HG03175 (cell line): ENCODE data around the gene CIB4.

Experiments used
- ATAC-seq: cut with Tn5 transposase; IDR thresholded peaks from one replicate; pipeline ENCODE4 v1.9.1; 2021; ENCODE audit warnings: mild to moderate bottlenecking, moderate library complexity; ENCODE audit not compliant: unreplicated experiment

CIB4 gene

DNA sequence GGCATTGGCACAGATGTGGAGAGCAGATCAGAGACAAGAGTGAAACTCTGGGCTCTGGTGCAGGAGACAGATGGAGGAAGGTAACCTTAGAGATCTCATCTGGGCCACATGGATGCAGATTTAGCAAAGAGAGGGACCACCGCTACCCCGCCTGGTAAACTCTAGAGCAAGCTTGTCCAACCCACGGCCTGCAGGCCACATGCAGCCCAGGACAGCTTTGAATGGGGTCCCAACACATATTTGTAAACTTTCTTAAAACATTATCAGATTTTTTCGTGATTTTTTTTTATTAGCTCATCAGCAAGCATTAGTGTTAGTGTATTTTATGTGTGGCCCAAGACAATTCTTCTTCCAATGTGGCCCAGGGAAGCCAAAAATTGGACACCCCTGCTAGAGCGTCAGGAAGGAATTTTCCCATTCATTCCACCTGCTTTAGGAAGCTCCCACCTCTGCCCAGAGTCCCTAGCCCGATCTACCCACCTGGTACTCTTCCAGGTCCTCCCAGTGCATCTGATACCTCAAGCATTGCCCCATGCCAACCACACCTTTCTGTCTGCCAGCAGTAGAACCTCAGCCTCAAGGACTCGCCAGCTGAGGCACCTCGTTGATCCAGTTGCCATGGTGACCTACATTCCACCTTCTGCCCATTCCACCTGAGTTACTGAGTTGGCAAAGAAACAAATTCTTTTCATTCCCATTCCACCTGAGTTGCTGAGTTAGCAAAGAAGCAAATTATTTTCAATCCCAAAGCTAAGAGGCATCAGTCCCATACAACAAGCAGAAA is at the start of gene CIB4:
Gene CIB4, minus strand, starts transcription at position 586 of the 784 bp plus-strand sequence. Its CDS starts 52 bp downstream, at position 534.
- ATAC-seq, result no peak

DNA sequence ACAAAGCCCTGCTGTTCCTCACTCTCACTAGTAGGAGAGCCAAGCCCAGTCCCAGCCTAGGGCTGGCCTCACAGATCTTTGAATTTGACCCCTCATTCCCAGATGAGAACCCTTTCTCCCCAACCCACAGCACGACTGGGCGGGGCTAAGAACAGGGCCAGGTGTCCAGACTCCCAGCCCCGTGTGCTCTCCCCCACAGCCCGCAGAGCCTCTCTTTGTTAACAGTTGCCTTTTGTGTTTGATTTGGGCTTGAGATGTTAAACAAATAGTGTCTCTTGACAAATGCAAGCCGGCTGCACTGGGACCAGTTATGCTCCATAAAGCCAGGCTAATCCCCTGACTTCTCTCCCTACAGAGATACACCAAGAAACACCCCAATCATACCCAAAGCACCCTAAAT is 46.6 kb upstream of the CIB4 start:
- ATAC-seq, result no peak

DNA sequence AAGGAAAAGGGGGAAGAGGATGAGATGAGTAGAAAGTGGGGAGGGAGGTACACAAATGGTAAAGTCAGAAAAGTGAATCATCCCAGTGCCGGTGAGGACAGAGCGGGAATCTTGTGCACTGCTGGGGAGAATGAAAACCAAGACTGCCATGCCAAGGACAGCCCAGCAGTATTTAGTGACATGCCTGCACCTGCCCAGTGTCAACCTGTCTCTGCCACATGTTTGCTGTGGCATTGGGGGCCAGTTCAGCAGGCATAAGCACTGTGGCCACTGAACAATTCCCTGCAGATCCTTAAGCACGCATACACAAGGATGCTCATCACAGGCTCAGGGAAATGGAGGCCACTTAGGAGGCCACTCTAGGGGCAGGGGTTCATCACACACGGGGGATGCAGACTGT is 46.2 kb upstream of the CIB4 start:
- ATAC-seq, result no peak

DNA sequence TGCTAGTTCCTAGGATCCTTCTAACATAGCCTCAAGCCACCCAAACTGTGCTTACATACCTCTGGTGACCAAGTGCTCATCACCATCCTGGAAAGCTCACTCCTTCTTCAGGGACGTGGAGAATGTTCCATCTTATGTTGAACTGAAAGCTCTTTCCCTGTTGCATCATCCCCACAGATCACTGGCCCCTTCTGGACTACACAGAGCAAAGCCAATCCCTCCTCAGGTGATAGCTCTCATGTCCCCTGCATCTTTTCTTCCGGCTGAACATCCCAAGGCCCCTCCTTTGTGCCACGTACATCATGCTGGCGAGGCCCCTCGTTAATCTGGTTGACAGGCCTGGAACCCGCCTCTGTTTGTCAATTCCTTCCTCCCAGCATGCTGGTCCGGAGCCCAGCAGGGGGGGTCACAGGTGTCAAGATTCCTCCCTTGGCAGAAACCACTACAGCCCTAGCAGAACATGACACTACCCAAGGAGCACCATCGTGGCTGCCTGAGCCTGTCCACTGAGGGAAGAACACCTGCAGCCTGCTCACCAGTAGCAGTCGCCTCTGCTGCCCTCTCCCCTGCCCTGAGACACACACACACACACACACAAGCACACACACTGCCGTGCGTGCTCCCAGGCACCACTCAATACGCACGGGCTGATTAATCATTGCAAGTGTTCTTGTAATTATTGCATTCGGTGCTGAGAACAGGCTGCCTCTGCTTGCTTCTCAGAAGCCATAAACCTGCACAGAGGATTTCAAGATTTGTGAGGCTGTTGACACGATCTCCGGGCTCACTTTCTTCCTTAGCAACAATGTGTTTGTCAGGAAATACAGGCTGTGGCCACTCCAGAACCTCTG is 45.0 kb upstream of the CIB4 start:
- ATAC-seq, result no peak

DNA sequence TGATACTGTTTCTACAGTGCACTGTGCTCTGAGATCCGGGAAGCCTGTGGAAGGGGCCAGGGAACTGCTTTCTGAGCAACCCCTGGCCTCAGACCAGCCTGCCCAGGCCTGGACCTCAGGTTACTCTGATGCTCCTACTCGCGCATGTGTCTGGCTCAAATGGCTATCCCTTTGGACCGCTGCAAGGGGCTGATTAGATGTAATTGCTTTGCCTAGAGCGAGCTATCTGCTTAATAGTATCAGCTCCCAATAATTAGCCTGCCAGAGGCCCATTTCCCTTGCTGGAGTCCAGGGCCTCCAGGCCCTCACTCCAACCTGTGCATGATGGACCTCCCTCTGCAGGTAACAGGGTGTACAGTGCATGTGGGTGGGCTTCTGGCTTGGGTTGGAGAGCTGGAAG is 44.2 kb upstream of the CIB4 start:
- no peak for ATAC-seq

DNA sequence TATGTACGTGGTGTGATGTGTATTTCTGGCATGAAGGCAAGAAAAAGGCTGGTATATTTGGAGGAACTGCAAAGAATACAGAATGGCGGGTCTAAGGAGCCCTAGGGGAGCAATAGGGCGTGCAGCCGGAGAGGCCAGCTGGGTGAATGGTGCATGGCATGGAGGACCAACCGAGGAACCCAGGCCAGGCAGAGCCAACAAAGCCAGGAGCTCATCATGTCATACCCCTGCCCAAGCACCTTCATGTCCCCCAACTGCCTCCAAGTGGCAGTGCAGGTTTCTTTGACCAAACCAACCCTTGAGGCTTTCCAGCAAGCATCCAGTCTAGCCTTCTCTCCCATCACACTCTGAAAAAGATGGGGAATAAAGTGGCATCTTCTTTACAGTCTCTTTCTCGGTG is 42.4 kb upstream of the CIB4 start:
- no peak for ATAC-seq

DNA sequence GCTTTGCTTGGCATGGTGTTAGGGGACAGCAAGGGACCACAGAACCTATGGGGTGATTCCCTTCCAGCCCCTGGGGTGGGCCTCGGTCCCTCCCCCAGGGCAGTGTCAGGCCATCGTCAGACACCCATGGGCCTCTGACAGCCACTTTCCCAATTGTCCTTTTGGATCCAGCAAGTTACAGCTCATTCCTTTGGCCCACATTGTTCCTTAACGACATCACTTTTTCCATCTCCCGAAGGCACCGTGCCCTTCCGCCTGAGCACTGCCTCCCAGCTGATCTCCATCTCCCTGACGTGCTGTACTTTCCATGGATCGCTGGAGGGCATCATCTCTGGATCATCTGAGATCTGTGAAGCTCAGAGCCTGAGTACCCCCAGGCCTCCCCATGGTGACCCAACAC is 41.0 kb upstream of the CIB4 start:
- ATAC-seq, result no peak

DNA sequence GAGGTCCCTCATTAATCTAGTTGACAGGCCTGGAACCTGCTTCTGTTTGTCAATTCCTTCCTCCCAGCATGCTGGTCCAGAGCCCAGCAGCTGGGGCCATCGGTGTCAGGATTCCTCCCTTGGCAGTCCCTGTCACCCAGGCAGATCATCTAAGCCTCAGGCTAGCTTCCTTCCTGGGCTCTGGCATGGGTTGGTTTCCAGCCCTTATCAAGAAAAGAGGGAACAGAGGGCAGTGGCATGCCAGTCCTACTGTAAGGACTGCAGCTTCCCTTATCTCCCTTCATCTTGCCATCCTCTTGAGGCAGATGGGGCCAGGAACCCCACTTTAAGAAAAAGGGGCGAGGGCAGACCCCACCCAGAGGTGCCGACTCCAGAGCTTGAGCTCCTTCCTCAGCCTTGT is 40.5 kb upstream of the CIB4 start:
- ATAC-seq, result no peak

DNA sequence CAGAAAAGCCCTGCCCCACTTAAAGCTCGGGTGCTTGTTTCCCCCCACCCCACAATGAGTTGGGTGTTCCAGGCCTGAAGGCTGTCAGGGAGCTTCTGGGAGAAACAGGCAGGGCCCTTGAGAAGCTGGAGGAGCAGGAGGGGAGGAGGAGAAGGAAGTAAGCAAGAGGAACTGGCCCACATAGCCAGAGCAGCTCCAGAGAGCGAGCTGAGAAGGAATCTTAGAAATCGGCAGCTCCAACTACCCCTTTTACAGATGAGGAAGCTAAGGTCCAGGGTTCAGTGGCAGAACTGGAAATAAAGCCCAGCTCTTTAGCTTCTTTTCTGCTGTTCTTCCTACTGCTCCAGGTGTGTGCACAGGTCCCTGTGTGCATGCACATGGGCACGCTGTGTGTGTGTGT is 38.7 kb upstream of the CIB4 start:
- ATAC-seq, result no peak

DNA sequence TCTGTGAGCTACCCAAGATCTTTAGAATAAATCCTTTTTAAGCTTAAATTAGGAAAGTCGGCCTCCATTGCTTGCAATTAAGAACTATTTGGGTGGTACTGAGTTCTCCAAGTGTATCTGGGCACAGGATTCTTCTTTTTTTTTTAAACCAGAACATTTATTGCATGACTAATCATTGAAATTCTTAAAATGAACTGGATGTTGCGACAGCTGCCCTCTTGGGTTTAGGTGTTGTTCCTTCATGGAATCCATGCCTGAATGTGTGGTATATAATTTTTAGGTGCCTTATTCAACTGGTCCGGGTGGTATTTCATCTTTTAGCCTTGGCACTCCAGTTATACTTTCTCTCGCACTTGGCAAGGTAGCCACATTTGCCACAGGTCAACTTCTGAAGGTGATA is 36.9 kb upstream of the CIB4 start:
- no peak for ATAC-seq

DNA sequence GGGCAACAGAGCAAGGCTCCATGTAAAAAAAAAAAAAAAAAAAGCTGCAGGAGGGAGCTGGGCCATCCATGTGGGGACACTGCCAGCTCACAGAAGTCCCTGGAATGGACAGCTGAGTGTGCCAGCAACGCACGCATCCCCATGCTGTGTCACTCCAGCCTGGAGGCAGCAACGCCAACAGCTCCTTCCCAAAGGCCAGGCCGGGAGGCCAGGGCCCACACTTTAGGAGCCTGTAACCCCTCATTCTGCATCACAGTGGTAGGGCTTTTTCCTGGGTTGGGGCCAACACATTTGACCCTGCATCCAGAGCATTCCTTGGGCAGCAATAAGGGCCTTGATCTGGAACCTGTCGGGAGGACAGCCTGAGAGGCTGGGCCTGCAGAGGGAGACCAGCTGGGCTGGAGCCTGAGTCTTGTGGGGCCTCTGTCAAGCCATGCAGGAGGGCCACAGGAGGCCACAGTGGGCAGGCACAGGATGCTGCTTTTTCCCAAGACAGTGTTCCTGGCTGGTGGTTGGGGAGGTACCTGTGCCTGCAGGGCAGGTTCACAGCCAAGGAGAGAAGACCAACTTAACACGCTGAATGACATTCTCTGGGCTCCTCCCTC is 34.6 kb upstream of the CIB4 start:
- ATAC-seq, result no peak

DNA sequence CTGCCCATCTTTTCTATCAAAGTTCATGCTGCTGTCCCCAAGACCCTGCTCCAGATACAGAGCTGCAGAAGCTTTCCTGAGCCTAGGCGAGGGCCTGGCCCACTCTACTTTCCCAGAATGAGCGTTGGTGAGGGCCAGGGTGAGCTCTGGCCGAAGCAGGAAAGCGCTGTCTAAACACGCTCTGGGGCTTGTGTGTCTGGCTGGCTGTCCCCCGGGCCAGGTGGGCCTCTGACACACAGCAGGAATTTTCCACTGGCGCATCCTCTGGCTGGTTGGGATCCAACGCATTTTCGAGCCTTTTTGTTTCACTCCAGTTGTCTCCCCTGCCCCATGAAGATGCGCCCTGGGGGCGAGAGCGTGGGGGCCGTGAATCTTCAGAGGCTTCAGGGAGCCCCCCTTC is 33.6 kb upstream of the CIB4 start:
- no peak for ATAC-seq

DNA sequence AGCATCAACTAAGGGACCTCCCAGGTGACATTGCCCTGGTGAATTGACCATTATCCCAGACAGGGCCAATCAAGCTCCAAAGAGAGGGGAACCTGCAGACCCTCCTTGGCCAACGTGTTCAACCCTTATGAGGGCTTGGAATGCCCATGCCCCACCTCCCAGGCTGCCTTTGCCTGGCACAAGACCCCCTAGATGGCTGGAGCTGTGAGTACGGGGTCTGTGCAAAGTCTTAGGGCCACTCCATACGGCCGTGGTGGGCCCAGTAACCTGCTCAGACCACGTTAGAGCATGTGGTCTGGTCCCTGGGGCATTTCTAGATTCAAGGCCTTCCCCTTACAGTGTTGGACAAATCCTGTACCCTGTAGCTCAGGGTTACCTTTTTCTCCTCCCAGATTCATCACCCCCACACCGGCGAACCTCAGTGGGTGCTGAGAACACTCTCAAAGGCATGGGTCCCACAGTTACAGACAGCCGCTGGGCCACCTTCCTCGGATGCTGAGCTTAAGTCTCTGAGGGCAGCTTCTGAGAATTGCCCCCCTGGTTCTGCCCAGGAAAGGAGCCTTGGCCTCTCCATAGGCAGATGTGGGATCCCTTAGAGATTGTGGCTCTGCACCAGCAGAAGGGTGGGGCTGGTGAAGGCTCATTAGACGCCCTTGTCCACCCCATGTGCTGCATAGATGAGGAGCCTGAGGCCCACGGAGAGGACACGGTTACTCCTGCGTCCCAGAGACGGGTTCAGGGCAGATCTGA is 33.0 kb upstream of the CIB4 start:
- no peak for ATAC-seq

DNA sequence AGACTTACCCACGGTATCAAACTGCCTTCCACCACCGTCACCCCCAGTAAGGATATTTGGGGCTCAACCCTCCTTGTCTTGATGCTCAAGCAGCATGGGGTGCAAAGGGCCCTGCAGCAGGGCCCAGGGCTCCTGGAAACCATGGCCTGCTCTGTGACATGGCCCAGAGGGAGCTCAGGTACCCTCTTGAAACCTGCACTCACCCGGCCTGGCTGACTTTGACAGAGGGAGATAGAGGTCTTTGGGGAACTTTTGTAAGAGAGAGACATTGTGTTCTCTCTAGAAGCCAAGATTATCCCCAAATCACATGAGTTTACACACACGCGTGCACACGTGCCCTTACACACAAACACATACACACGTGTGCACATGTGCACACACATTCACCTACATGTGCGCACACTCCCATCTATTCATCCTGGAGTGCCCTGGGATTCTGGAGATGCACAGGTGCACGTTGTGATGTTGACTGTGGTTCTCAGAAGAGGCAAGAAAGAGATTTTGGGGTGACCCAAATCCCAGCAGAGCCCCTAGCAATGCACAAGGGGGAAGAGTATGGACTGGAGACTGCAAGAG is 31.7 kb upstream of the CIB4 start:
- ATAC-seq, result no peak

DNA sequence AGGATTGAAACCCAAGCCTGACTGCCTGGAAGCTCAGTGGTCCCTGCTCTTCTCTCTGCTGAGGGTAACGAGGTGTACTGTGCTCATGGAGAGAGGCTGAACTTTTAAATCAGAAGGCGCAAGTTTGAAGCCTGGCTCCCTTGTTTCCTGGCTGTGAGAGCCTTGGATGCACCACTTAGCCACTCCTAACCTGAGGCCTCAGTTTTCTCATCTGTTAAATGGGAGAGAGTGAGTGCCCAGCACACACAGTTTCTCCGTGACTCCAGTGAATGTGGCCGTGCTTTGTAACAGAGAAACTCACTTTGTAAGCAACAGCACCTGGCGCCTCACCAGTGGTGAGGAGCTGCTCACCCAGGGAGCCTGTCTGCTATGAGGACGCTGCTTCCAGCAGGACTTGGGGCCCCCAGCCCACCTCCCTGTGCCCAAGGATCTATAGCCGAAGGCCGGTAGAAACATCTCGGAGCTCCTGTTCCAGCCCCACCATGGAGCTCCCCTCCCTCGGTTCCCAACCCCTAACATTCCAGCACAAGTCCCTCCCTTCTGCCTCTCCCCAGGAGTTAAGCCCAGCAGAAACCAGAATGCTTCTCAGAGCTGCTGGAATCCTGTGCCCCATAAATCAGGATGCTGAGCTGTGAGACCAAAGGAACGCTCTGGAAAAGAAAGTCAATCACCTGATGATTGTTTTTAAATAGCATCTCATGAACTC is 31.1 kb upstream of the CIB4 start:
- ATAC-seq, result no peak

DNA sequence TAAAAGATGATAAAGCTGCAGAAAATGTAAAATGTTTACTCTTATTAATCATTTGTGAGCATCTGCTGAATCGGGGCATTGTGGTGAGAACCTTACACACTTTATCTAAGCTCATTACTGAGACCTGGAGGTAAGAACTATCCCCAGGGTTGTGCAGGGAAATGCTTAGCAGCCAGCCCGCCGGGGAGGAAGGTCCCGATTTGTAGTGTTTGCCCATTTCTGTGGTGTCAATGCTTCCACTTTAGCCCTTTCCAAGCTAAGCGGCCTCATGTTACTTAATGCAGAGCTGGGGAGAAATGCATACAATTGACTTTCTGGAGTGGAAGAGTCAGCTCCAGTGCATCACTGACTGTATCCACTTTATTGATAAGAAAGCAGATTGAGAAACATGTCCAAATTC is 30.5 kb upstream of the CIB4 start:
- no peak for ATAC-seq

DNA sequence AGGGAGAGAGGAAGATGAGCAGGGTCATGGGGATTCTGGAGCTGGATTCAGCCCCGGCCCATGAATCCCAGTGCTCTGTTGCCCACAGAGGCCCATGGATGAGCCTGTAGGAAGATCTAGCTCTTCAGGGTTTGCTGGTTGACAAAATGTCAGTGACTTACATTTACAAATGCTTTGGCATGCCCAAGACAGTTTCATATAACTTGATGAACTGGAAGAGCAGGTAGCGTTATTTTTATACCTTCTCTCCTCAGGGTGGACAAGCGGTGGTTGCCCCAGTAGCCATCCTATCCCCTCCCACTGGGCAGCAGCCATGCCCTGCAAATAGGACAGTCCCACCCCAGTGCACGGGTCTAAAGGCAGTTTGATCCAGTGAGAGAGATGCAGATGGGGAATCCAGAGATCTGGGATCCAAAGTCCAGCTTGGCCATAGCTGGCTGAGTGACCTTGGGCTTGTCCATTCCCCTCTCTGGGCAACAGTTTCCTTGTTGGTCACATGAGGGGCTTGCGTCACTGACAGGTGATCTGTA is 29.8 kb upstream of the CIB4 start:
- ATAC-seq, result no peak

DNA sequence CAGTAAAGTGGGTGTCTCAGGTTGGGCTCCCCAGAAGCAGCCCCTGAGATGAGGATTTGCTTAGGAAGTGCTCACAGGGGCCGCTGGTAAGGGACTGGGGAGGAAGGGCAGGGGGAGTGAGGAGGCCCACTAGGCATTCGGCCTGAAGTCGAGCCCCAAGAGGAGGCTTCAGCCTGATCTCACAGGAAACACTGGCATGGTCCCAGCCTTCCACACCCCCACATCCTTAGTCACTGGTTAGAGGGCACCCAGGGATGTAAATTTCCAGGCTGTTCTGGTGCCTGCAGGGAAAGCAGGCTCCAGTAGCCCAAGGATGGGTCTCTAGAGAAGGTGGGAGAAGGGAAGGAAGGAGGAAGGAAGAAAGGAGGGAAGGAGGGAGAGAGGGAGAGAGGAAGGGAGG is 29.0 kb upstream of the CIB4 start:
- ATAC-seq, result no peak

DNA sequence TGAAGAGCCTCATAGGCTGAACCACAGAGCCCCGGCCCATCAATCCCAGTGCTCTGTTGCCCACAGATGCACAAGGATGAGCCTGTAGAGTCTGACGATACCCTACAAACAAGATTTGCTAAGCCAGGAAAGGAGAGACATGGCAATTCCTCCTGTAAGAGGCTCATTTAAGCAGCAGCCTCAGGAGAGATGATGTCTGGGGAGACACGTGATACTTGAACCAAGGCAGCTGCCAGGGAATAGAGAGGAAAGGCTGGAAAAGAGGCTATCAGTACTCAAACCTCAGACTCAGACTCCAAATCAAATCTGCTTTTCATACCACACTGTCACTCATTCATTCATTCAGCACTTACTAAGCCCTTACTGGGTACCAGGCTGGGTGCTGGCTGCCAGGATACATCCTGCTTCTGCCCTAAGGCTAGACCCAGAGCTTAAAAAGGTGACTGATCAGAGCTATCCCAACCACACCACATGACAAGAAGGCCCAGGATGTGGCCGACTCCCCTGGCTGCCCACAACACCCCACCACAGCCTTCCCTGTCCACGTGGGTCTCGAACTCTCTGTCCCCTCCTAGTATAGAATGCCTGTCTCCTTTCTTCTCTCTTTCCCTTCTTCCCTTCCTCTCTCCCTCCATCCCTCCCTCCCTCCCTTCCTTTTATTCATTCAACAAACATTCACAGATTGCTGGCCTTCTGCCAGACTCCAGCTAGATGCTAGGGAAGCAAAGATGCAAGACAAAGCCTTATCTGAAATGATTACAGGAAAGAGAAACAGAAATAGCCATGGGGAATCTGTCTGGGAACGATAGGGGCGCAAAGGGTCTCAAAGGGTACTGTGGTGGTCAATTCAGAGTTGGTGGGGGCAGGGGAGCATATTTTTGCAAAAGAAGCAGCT is 27.9 kb upstream of the CIB4 start:
- no peak for ATAC-seq
